ENCODE results near the gene GDF10.

GDF10 gene

GRCh38 chr10:47294501-47294900, 5.5 kb upstream of the GDF10 start:
- DNase-seq = no peak

GRCh38 chr10:47295411-47295810, 4.6 kb upstream of the GDF10 start:
- DNase-seq = no peak

DNA sequence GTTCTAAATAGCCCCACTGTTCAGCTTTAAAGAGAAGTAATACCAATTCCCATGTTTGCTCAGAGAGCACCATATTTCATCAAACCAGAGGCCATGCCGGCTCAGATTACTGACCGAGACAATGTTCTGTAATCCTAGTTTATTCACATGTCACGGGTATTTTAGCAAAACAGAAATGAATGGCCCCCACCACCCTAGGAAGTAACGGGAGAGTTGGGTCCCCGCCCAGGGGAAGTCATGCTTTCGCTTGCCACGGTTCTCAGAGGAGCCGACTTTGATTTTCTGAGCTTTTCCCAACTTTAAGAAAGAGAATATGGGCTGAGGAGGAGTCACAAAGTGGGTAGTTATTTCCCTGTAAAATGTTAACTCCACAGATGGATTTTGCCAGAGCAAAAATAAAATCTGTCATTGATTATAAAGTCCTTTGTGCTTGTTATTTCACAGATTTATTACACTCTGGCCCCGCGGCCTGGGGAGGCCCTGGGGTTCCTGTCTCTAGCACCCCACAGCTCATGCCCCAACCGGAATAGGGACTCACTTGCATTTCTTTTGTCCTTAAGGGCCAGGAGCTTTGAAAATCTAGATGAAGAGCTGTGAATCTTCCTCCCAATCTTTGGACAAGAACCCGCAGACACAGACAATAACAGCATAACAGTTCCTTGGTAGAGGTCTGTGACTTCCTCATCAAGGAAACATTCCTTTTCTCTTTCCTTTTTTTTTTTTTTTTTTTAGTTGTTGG, 3.7 kb upstream of the GDF10 start:
- no peak for DNase-seq

DNA sequence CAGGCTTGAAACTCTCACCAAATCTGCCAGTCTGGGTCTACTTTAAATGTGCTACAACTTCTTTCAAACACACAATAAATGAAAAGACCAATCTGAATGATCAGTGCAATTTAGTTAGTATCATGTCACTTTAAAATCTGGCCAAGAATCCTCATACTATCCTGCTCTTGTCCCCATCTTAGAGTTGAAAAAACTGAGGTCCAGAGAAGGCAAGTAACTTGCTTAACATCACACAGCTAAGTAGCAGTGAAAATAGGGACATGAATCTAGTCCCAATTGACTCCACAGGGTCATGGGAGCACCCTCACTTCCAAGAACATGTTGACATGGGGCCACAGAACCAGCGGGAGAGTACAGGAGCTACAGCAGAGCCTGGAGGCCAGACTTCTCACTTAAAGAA, 3.1 kb upstream of the GDF10 start:
- no peak for DNase-seq

GRCh38 chr10:47297866-47298540, 2.0 kb upstream of the GDF10 start:
- DNase-seq = no peak

- DNase-seq = no peak
Observed at GRCh38 chr10:47298715-47299114, 1.3 kb upstream of the GDF10 start.

- no peak for DNase-seq
Observed at GRCh38 chr10:47300429-47300931, 483 bp downstream of the GDF10 start.

DNA sequence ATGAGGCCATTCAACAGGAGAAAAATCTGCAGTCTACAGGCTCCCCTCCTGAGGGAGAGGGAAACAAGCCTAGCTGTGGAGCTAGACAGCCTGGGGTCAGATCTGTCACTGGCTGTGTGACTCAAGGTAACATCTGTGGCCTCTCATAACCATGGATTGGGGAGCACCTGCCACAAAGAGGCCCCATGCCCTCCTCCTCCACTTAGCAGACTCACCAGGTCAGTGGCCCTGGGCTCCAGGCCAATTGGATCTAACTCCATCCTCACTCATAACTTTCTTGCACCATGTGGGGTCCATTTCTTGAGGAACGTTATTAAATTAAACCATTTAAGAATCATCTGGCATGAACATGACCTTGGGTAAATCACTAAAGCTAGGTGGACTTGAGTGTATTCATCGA, 1.8 kb downstream of the GDF10 start:
- DNase-seq = no peak

- DNase-seq = no peak
Observed at GRCh38 chr10:47303105-47303504, 3.1 kb downstream of the GDF10 start.

- DNase-seq = no peak
Observed at GRCh38 chr10:47303866-47304265, 3.9 kb downstream of the GDF10 start.

GRCh38 chr10:47305566-47305965, 5.6 kb downstream of the GDF10 start:
- DNase-seq = no peak

DNA sequence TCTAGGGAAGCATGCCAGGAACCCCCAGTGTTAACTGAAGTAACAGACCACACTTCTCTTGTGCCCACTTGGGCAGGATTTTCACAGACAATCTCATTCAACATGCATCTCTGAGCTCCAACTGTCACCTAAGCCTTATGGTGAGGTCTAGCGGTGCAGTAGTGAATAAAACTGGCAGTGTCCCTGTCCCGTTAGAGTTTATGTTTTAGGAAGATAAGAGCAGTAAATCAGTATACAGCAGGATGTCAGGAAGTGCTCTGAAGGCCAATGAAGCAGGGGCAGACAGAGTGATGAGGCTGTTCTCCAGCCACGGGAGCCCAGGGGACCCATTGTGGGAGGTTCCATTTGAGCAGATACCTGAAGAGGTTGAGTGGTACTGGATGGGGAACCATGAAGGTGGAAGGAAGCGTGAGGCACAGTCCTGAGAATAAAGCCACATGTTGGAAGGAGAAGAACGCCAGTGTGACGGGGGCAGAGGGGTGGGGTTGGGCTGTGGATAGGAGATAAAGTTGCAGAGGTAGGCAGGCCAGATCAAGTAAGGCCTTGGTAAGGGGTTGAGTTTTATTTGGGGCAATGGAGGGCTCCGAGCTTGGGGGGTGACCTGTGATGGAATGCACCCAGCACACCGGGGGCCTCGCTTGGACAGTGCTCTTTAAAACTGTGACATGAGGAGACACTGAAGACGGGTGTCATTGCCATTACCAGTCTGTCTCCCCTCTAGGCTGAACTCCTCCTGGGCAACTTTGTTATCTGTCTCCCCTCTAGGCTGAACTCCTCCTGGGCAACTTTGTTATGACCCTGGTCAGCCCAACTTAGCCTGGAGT, 6.6 kb downstream of the GDF10 start:
- no peak for DNase-seq

- DNase-seq = no peak
Observed at GRCh38 chr10:47307381-47307780, 7.4 kb downstream of the GDF10 start.

DNA sequence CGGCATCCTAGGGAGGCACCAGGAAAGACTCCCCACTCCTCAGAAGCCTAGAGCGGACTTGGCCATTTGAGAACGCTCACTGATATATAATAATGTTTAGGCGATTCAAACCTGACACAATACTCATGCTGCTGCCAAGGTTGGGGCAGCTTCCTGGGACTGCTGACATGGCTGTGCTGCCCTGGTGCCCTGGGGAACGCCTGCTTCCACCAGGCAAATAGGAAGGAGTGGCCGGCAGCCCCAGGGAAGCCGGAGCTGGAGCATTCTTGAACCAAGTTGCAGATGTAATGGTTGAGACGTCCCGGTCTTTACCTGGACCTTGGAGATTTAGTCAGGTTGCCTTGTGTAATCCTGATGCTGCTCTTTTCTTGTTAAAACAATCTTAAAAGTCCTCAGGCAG, 8.8 kb downstream of the GDF10 start:
- no peak for DNase-seq

DNA sequence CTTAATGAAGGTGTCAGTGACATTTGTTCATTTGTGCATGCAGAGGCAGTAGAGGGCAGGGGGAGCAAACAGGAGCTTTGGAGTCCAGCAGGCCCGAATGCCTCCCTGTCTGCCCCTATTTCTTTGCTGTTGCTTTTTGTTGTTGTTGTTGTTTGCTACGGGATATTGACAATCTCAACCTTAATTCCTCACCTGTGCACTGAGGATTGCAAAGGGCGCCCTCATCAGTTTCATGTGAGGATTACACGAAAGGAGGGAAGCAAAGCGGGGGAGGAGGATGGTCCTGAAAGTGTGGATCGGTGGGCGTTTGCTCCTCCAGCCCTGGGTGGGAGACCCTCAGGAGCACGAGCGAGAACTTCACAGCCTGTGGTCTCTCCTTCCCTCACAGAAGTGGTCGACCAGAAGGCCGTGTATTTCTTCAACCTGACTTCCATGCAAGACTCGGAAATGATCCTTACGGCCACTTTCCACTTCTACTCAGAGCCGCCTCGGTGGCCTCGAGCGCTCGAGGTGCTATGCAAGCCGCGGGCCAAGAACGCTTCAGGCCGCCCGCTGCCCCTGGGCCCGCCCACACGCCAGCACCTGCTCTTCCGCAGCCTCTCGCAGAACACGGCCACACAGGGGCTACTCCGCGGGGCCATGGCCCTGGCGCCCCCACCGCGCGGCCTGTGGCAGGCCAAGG, 9.6 kb downstream of the GDF10 start:
- DNase-seq = no peak

DNA sequence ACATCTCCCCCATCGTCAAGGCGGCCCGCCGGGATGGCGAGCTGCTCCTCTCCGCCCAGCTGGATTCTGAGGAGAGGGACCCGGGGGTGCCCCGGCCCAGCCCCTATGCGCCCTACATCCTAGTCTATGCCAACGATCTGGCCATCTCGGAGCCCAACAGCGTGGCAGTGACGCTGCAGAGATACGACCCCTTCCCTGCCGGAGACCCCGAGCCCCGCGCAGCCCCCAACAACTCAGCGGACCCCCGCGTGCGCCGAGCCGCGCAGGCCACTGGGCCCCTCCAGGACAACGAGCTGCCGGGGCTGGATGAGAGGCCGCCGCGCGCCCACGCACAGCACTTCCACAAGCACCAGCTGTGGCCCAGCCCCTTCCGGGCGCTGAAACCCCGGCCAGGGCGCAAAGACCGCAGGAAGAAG, 10.1 kb downstream of the GDF10 start:
- no peak for DNase-seq

- DNase-seq = peak; percentile 8
Observed at GRCh38 chr10:47311193-47311931, 11.4 kb downstream of the GDF10 start.

DNA sequence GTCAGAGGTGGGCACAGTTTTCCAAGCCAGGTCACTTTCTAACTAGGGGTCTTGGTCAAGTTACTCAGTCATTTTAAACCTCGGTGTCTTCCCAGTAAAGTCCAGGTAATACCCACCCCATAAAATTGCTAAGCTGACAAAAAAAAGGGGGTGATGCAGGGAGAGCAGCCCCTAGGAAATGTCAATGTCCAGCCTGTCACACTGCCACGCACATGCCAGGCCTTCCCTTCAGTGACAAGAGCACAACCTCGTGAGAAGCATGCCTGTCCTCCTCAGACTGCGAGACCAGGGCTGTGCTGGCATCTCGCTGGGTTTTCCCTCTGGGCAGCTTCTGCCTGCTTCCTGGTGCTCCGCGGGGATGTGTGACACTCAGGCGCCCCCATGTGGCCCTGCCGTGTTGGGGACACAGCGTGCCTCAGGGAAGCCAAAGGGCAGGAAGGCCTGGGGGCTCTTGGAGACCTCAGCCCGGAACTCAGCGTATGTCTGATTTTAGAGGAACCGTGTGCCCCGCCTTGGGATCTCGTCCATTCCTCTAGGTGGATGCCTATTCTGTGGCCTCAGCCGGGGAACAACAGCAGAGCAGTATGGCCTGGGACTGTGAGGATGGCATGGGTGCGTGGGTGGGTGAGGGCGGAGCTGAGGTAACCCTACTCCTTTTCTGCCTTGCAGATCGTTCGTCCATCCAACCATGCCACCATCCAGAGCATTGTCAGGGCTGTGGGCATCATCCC, 12.1 kb downstream of the GDF10 start:
- DNase-seq = peak; percentile 77

GRCh38 chr10:47312663-47312995, 12.6 kb downstream of the GDF10 start:
- no peak for DNase-seq

- no peak for DNase-seq
Observed at GRCh38 chr10:47314416-47314970, 14.5 kb downstream of the GDF10 start.

- DNase-seq = no peak
Observed at GRCh38 chr10:47315421-47315820, 15.4 kb downstream of the GDF10 start.
